ENCODE results near the gene MMP7. TPM values are rescaled to one million over a fixed set of nuclear protein-coding genes. Genes with fewer than 3 reads are reported as not detected.

Gene MMP7
- total RNA-seq, 2 experiments from 2014 or later: not detected

- ChIA-PET CTCF (no interaction called here), POLR2A (no interaction called here)
- Mint-ChIP-seq H3K27me3 (peaks cover 7% of the 10 kb centered on the region), H3K36me3 (ENCODE audit: low read depth) (no peaks in the 10 kb centered on the region), H3K4me3 (no peak overlapping the region), H3K27ac (no peak overlapping the region), H3K9me3 (no peaks in the 10 kb centered on the region), H3K4me1 (ENCODE audit: low read depth) (no peaks in the 10 kb centered on the region)
- Histone ChIP-seq H3K27ac (ENCODE audit: low read depth in 1 of 2, low read length in 2 of 2) (no peak overlapping the region), H3K4me3 (ENCODE audit: low read length) (no peak overlapping the region), H3K36me3 (ENCODE audit: insufficient read depth, low read length) (no peaks in the 10 kb centered on the region), H3K27me3 (ENCODE audit: control insufficient read depth in 1 of 2, insufficient read depth in 2 of 2, low read length in 2 of 2) (no peaks in the 10 kb centered on the region), H3K9me3 (ENCODE audit: control insufficient read depth in 1 of 2, insufficient read depth in 1 of 2, low read length in 2 of 2) (no peaks in the 10 kb centered on the region), H3K4me1 (ENCODE audit: insufficient read depth, low read length) (no peaks in the 10 kb centered on the region)
- no peak for ATAC-seq (ENCODE audit: poor library complexity)
- TF ChIP-seq CTCF (IDR thresholded peaks at IDR 0.05): no peak
- intact Hi-C loops (cut with DNase I, micrococcal nuclease): no loop called here
- no peak for DNase-seq
These were observed 3.8 kb upstream of the MMP7 start for GRCh38 chr11:102534261-102534872.

- Mint-ChIP-seq H3K27me3 (no peaks in the 10 kb centered on the region), H3K9me3 (no peaks in the 10 kb centered on the region), H3K27ac (no peak overlapping the region), H3K36me3 (ENCODE audit: low read depth) (no peaks in the 10 kb centered on the region), H3K4me3 (no peak overlapping the region), H3K4me1 (ENCODE audit: low read depth) (no peaks in the 10 kb centered on the region)
- ChIA-PET POLR2A (no interaction called here), CTCF (interaction anchor here (1.0 kb wide), 1 partner anchor 10 kb away, joined by 3 read pairs; no protein-coding TSS in a partner anchor)
- Histone ChIP-seq H3K9me3 (ENCODE audit: control insufficient read depth in 1 of 2, insufficient read depth in 1 of 2, low read length in 2 of 2) (no peaks in the 10 kb centered on the region), H3K4me3 (ENCODE audit: low read length) (no peak overlapping the region), H3K27ac (ENCODE audit: low read depth in 1 of 2, low read length in 2 of 2) (no peak overlapping the region), H3K36me3 (ENCODE audit: insufficient read depth, low read length) (no peaks in the 10 kb centered on the region), H3K27me3 (ENCODE audit: control insufficient read depth in 1 of 2, insufficient read depth in 2 of 2, low read length in 2 of 2) (no peaks in the 10 kb centered on the region), H3K4me1 (ENCODE audit: insufficient read depth, low read length) (peaks cover 3% of the 10 kb centered on the region)
- no peak for TF ChIP-seq CTCF (IDR thresholded peaks at IDR 0.05)
- intact Hi-C loops (cut with DNase I, micrococcal nuclease): no loop called here
- DNase-seq (no peak), ATAC-seq (ENCODE audit: poor library complexity) (no peak)
These were observed 1.9 kb downstream of the MMP7 start for GRCh38 chr11:102528618-102529017.

- intact Hi-C loops (cut with DNase I, micrococcal nuclease): no loop called here
- peaks cover 3% of the 10 kb centered on the region for H3K4me1 ChIP-seq (ENCODE audit: insufficient read depth, low read length)
- Mint-ChIP-seq H3K4me3 (no peak overlapping the region), H3K9me3 (no peaks in the 10 kb centered on the region), H3K36me3 (ENCODE audit: low read depth) (no peaks in the 10 kb centered on the region), H3K27ac (no peak overlapping the region), H3K27me3 (no peaks in the 10 kb centered on the region), H3K4me1 (ENCODE audit: low read depth) (no peaks in the 10 kb centered on the region)
- no peak overlapping the region for H3K27ac ChIP-seq (ENCODE audit: low read depth in 1 of 2, low read length in 2 of 2)
- TF ChIP-seq CTCF (IDR thresholded peaks at IDR 0.05): no peak
- H3K36me3 ChIP-seq (ENCODE audit: insufficient read depth, low read length): no peaks in the 10 kb centered on the region
- H3K27me3 ChIP-seq (ENCODE audit: control insufficient read depth in 1 of 2, insufficient read depth in 2 of 2, low read length in 2 of 2): no peaks in the 10 kb centered on the region
- CTCF ChIA-PET: no interaction called here
- POLR2A ChIA-PET: no interaction called here
- ATAC-seq (ENCODE audit: poor library complexity) (no peak), DNase-seq (no peak)
- no peaks in the 10 kb centered on the region for H3K9me3 ChIP-seq (ENCODE audit: control insufficient read depth in 1 of 2, insufficient read depth in 1 of 2, low read length in 2 of 2)
- no peak overlapping the region for H3K4me3 ChIP-seq (ENCODE audit: low read length)
These were observed 2.9 kb downstream of the MMP7 start for GRCh38 chr11:102527684-102528083.

Data from CD4-positive, alpha-beta T cell (primary cell).